Measurements from ENCODE around the gene PITPNC1. TPM values are rescaled to one million over a fixed set of nuclear protein-coding genes. Genes with fewer than 3 reads are reported as not detected.

PITPNC1 gene
- total and polyA plus RNA-seq, 2 donors (not counting 3 experiments of a cell fraction or from before 2014, with no cell fraction given): 2.4 to 9.6 TPM

DNA sequence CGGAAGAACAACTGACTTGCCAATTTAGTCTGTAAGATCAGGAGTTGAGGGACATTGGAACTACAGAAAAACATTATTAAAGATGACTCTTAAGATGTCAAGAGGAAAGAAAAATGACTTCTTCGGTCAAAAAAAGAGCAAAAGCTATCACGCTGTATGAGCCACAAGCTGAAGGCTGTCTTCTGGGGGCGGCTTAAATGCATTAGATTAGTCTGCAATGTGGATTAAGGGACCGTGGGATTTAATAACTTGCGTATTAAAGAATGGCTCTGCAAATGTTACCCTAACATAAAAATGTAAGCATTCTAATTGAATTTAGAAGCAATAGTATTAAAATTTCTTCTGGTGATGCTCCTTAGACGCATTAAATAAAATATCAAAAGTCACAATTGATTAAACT lies 108.6 kb downstream of the PITPNC1 start:
- Histone ChIP-seq H3K27ac (ENCODE audit: insufficient read depth, low read depth, low read length) (no peak overlapping the region), H3K4me1 (ENCODE audit: control insufficient read depth, extremely low read depth, insufficient read depth, low read length) (peaks cover 12% of the 10 kb centered on the region), H3K4me2 (ENCODE audit: insufficient read depth, low read length) (no peak overlapping the region), H2AFZ (ENCODE audit: low read depth, low read length) (no peak overlapping the region), H3K9me1 (replicated peaks; ENCODE audit: control insufficient read depth, extremely low read depth, insufficient read depth, low read length) (no peaks in the 10 kb centered on the region), H4K20me1 (replicated peaks; ENCODE audit: control insufficient read depth, extremely low read depth, insufficient read depth, low read length) (no peaks in the 10 kb centered on the region), H3K79me2 (ENCODE audit: control insufficient read depth, insufficient read depth, low read length) (no peaks in the 10 kb centered on the region), H3K36me3 (ENCODE audit: control insufficient read depth in 2 of 2, extremely low read depth in 1 of 2, insufficient read depth in 2 of 2, low read length in 2 of 2) (no peaks in the 10 kb centered on the region), H3K4me3 (replicated peaks in 1 of 3; ENCODE audit: insufficient read depth in 1 of 3, low read depth in 1 of 3, low read length in 3 of 3) (no peak overlapping the region), H3K9ac (replicated peaks; ENCODE audit: extremely low read depth, insufficient read depth, low read length) (no peak overlapping the region), H3K27me3 (ENCODE audit: control insufficient read depth in 2 of 2, insufficient read depth in 2 of 2, low read length in 2 of 2) (no peaks in the 10 kb centered on the region), H3K9me3 (replicated peaks; ENCODE audit: control insufficient read depth, insufficient read depth, low read length) (no peaks in the 10 kb centered on the region)
- BruUV-seq (replicated peaks): no TSS peak
- ChIA-PET CTCF (no interaction called here), POLR2A (no interaction called here)
- no peak for FAIRE-seq
- intact Hi-C loops (cut with micrococcal nuclease): no loop called here
- dilution Hi-C loops (cut with MboI; ENCODE audit: extremely low pct_ligation_motif_present, low sequenced_read_pairs): no loop called here
- TF ChIP-seq POLR2A (IDR thresholded peaks at IDR 0.05; ENCODE audit: low read depth, low read length) (no peak), EZH2 (IDR thresholded peaks at IDR 0.05; ENCODE audit: borderline replicate concordance, low read depth, low read length, severe bottlenecking) (no peak), FOS (IDR thresholded peaks at IDR 0.05; ENCODE audit: borderline replicate concordance, insufficient read depth, low read length) (no peak), JUN (IDR thresholded peaks at IDR 0.05; ENCODE audit: borderline replicate concordance, insufficient read depth, insufficient read length, low read depth) (no peak), GATA2 (IDR thresholded peaks at IDR 0.05; ENCODE audit: insufficient read depth, insufficient read length, low read depth, low read length) (no peak), MYC (IDR thresholded peaks at IDR 0.05; ENCODE audit: low read depth, low read length) (no peak)
- TF ChIP-seq, protein P1, sequence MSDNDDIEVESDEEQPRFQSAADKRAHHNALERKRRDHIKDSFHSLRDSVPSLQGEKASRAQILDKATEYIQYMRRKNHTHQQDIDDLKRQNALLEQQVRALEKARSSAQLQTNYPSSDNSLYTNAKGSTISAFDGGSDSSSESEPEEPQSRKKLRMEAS (IDR thresholded peaks at IDR 0.05; ENCODE audit: insufficient read depth, insufficient read length): no peak
- no peak for DNase-seq (ENCODE audit: low read depth, low spot score)

DNA sequence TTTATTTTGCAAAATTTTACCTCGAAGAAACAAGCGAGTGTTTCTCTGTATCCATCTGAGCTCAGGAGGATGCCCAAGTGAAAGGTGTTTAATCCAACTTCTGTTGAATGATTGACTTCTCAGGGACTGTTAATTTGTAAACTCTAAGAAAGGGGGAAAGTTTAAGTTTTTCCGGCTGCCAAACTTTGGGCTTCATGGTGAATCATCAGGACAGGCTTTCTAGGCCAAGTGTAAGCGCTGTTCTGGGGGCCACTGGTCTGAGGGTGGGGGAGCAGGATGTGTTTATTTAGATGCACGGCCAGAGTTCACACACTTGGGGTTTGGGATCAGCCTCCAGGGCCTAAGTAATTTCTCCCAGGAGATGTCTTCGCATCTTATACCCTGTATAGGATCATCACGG lies 110.4 kb downstream of the PITPNC1 start:
- no peaks in the 10 kb centered on the region for H3K36me3 ChIP-seq (ENCODE audit: control insufficient read depth in 2 of 2, extremely low read depth in 1 of 2, insufficient read depth in 2 of 2, low read length in 2 of 2)
- H3K4me3 ChIP-seq (replicated peaks in 1 of 3; ENCODE audit: insufficient read depth in 1 of 3, low read depth in 1 of 3, low read length in 3 of 3): no peak overlapping the region
- H3K9me3 ChIP-seq (replicated peaks; ENCODE audit: control insufficient read depth, insufficient read depth, low read length): no peaks in the 10 kb centered on the region
- DNase-seq (ENCODE audit: low read depth, low spot score): no peak
- H3K9ac ChIP-seq (replicated peaks; ENCODE audit: extremely low read depth, insufficient read depth, low read length): no peak overlapping the region
- no peaks in the 10 kb centered on the region for H4K20me1 ChIP-seq (replicated peaks; ENCODE audit: control insufficient read depth, extremely low read depth, insufficient read depth, low read length)
- H3K79me2 ChIP-seq (ENCODE audit: control insufficient read depth, insufficient read depth, low read length): no peaks in the 10 kb centered on the region
- H3K9me1 ChIP-seq (replicated peaks; ENCODE audit: control insufficient read depth, extremely low read depth, insufficient read depth, low read length): no peaks in the 10 kb centered on the region
- ChIA-PET POLR2A (no interaction called here), CTCF (interaction anchor here (1.1 to 1.5 kb wide), 2 partner anchors 12 to 113 kb away, joined by 3 to 5 read pairs; no protein-coding TSS in a partner anchor)
- no TSS peak for BruUV-seq (replicated peaks)
- H3K4me1 ChIP-seq (ENCODE audit: control insufficient read depth, extremely low read depth, insufficient read depth, low read length): no peaks in the 10 kb centered on the region
- H3K4me2 ChIP-seq (ENCODE audit: insufficient read depth, low read length): no peak overlapping the region
- intact Hi-C loops (cut with micrococcal nuclease): no loop called here
- TF ChIP-seq, protein P2, sequence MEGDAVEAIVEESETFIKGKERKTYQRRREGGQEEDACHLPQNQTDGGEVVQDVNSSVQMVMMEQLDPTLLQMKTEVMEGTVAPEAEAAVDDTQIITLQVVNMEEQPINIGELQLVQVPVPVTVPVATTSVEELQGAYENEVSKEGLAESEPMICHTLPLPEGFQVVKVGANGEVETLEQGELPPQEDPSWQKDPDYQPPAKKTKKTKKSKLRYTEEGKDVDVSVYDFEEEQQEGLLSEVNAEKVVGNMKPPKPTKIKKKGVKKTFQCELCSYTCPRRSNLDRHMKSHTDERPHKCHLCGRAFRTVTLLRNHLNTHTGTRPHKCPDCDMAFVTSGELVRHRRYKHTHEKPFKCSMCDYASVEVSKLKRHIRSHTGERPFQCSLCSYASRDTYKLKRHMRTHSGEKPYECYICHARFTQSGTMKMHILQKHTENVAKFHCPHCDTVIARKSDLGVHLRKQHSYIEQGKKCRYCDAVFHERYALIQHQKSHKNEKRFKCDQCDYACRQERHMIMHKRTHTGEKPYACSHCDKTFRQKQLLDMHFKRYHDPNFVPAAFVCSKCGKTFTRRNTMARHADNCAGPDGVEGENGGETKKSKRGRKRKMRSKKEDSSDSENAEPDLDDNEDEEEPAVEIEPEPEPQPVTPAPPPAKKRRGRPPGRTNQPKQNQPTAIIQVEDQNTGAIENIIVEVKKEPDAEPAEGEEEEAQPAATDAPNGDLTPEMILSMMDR (IDR thresholded peaks at IDR 0.05; ENCODE audit: extremely low read depth in 1 of 2, insufficient read depth in 1 of 2, low read depth in 1 of 2, low read length in 2 of 2): no peak
- no peak for TF ChIP-seq FOS (IDR thresholded peaks at IDR 0.05; ENCODE audit: borderline replicate concordance, insufficient read depth, low read length)
- TF ChIP-seq MYC (IDR thresholded peaks at IDR 0.05; ENCODE audit: low read depth, low read length): no peak
- no peak for TF ChIP-seq EZH2 (IDR thresholded peaks at IDR 0.05; ENCODE audit: borderline replicate concordance, low read depth, low read length, severe bottlenecking)
- TF ChIP-seq, protein P1 (IDR thresholded peaks at IDR 0.05; ENCODE audit: insufficient read depth, insufficient read length): no peak
- no peak for TF ChIP-seq GATA2 (IDR thresholded peaks at IDR 0.05; ENCODE audit: insufficient read depth, insufficient read length, low read depth, low read length)
- no peak for TF ChIP-seq JUN (IDR thresholded peaks at IDR 0.05; ENCODE audit: borderline replicate concordance, insufficient read depth, insufficient read length, low read depth)
- TF ChIP-seq POLR2AphosphoS5 (IDR thresholded peaks at IDR 0.05; ENCODE audit: insufficient read depth, low read depth, low read length): no peak
- no peak for TF ChIP-seq POLR2A (IDR thresholded peaks at IDR 0.05; ENCODE audit: low read depth, low read length)
- no peak overlapping the region for H3K27ac ChIP-seq (ENCODE audit: insufficient read depth, low read depth, low read length)
- no peak overlapping the region for H2AFZ ChIP-seq (ENCODE audit: low read depth, low read length)
- H3K27me3 ChIP-seq (ENCODE audit: control insufficient read depth in 2 of 2, insufficient read depth in 2 of 2, low read length in 2 of 2): no peaks in the 10 kb centered on the region
- FAIRE-seq: no peak
- dilution Hi-C loops (cut with MboI; ENCODE audit: extremely low pct_ligation_motif_present, low sequenced_read_pairs): no loop called here

All from endothelial cell of umbilical vein (primary cell).